RWPE1 (cell line): ENCODE results near the gene ZNF146.

Experiments
- CTCF ChIA-PET: fragments of 350-600 bp; sonication (Branson Sonifier 250); formaldehyde crosslinking; extraction: SDS; loops from one replicate; lab custom pipeline; 2021; lab: Yijun Ruan, JAX
- POLR2A ChIA-PET: fragments of 400-600 bp; formaldehyde crosslinking; extraction: SDS; loops from one replicate; lab custom pipeline; 2020; ENCODE audit warnings: antibody characterized with exemption; ENCODE audit not compliant: low non-redundant PET; lab: Yijun Ruan, JAX
- DNase-seq: peaks from one replicate; pipeline ENCODE4 v3.0.0; 2012; ENCODE audit warnings: low spot score
- H3K27ac ChIP-seq: fragments of 450-650 bp; 2 replicates; pipeline ENCODE4 v1.5.1; 2017
- CTCF ChIP-seq: fragments of 450-650 bp; conservative IDR thresholded peaks from 2 replicates; pipeline ENCODE4 v1.5.1; 2017; ENCODE audit warnings: low read depth, mild to moderate bottlenecking

Gene ZNF146

GRCh38 chr19:36257520-36257876 is 42.6 kb downstream of the ZNF146 start:
- no peak for TF ChIP-seq CTCF
- ChIA-PET CTCF (no interaction called here), POLR2A (no interaction called here)
- DNase-seq, result no peak
- H3K27ac ChIP-seq, result no peak overlapping the region

- H3K27ac ChIP-seq, result no peak overlapping the region
- DNase-seq, result no peak
- ChIA-PET CTCF (no interaction called here), POLR2A (no interaction called here)
- no peak for TF ChIP-seq CTCF
These were observed 43.3 kb downstream of the ZNF146 start for GRCh38 chr19:36258028-36258875.

- no peak overlapping the region for H3K27ac ChIP-seq
- DNase-seq, result no peak
- POLR2A ChIA-PET, result no interaction called here
- TF ChIP-seq CTCF, result no peak
- CTCF ChIA-PET, result no interaction called here
These were observed 44.3 kb downstream of the ZNF146 start for GRCh38 chr19:36259211-36259610.

- CTCF ChIA-PET, result no interaction called here
- POLR2A ChIA-PET, result no interaction called here
- no peak for DNase-seq
- no peak for TF ChIP-seq CTCF
- no peak overlapping the region for H3K27ac ChIP-seq
These were observed 50.2 kb downstream of the ZNF146 start for GRCh38 chr19:36265064-36265463.

- no peak for TF ChIP-seq CTCF
- DNase-seq, result no peak
- ChIA-PET POLR2A (no interaction called here), CTCF (no interaction called here)
- no peak overlapping the region for H3K27ac ChIP-seq
These were observed 51.0 kb downstream of the ZNF146 start for GRCh38 chr19:36265856-36266374.

GRCh38 chr19:36266375-36266961 is 51.6 kb downstream of the ZNF146 start:
- ChIA-PET CTCF (no interaction called here), POLR2A (no interaction called here)
- no peak for TF ChIP-seq CTCF
- H3K27ac ChIP-seq, result no peak overlapping the region
- DNase-seq, result no peak
